ENCODE data around the gene PAK1.

The PAK1 gene

DNA sequence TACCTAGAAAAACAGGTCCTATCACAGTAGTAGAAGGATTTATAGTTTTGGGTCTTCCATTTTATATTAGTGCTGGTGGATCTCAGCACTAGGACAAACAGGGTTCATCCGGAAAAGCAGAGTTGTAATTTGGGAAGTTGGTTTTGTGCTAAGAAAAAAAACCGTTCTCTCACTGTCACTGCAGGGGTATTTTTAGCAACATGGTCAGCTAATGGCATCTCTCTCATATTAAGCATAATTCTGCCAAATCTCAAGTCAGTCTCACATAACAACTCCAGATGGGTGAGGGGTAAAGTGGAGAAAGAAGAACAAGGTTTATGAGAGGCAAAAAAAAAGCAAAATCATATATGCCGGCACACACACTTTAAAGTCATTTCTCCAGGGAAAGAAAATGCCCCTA is 120.8 kb downstream of the PAK1 start:
- DNase-seq: no peak

- no peak for DNase-seq
Observed at GRCh38 chr11:77351281-77351886, 122.5 kb downstream of the PAK1 start.

GRCh38 chr11:77347948-77348347 is 125.9 kb downstream of the PAK1 start:
- DNase-seq: no peak

DNA sequence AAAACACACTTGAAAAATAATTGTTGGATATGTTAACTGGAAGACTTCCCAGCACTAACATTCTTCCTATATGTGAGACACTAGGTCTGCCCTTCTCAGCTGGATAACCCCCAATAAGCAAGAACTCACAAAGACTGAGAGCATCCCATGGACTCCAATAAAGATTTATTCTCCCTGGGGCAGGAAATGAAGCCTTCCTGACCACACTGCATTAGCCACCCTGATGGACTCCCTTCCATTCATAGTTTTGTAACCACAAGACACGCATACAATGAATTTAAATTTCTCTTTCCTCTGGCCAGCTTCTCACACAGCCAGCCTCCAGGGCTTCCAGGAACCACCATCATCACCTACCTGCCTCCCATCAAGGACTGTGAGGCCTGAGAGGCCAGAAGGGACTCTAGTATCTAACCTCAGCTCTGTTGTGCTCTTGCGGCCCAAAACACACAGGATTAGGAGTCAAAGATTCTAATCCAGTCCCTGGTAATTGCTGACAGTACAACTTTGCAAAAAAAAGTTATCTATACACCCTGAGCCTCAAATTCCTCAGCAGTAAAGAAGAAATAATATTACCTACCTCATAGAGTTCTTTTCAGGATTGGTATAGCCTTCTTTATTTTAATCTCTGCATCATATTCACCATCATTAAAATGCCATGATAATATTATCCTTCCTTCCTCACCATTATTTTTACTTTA is 126.8 kb downstream of the PAK1 start:
- no peak for DNase-seq

DNA sequence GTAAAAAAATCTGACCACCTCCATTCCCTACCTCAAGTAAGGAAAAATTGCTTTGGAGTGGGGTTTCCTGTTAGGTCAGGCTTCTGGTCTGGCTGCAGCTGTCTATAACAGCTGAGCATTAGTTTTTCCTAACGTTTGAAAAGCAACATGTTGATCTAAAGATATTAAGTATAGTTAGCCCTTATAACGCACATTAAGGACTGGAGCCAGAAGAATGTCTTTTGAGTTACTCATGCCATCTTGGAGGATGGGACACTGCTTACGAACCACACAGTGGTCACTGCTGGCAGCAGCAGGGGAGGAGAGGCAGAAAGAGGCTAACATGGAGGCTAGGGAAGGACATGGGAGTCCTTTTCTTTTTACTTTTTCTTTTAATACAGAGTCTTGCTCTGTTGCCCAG is 128.3 kb downstream of the PAK1 start:
- no peak for DNase-seq

- no peak for DNase-seq
Observed at GRCh38 chr11:77340501-77340900, 133.4 kb downstream of the PAK1 start.

DNA sequence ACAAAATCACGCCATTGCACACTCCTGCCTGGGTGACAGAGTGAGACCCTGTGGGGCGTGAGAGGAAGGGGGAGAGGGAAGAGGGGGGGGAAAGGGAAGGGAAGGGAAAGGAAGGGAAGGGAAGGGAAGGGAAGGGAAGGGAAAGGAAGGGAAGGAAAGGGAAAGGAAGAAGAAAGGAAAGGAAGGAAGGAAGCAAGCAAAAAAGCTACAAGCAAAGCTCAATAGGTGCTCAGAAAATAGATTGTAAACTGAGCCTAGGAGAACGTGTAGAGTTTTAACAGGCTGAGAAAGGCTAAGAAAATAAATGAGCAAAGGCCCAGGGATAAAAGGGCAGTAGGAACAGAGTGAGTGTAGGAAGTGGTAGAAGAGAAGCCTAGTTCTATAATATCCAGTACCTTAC is 141.6 kb downstream of the PAK1 start:
- DNase-seq: no peak

DNA sequence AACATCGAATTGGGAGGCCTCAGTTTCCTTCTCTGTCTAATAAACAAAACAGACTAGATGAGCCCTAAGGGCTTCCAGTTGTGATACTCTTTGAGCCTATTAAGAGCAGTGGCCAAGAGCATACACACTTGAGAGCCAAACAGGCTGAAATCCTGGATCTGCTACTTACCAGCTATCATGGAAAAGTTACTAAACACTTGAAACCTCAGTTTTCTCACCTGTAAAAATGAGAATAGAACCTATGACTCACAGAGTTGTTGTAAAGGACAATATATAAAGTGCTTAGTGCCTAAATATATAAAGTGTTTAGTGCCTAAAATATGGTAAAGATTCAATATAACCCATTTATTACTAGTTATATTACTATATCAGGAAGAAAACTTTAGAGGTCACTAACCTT is 148.7 kb downstream of the PAK1 start:
- DNase-seq: no peak

- no peak for DNase-seq
Observed at GRCh38 chr11:77324508-77324907, 149.4 kb downstream of the PAK1 start.

DNA sequence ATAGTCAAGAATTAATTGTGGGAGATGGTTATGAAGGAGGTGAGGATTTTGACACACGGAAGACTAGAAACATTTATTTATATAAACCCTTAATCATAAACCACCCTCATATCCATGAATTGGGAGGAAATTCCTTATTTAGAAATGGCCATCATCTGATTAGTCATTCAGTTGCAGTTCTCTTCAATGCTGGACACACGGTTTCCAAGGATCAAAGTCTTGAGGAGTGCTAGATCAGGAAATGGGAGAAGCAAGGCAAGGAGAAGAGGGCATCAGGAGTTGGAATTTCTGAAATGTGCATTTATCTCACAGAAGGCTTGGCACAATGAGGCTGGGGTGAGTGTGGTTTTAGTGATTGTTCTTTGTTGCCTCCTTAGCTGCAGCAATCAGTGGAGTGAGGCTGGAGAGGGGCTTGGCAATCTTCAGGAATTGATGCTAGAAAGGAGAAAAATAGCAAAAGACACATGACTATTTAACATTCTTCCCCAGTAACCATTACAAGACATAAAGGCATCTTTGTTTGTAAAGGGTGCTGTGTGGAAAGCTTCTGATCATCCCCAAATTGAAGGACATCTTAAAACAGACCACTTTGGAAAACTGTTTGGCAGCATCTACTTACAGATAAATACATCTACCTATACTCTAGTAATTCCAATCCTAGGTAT is 150.8 kb downstream of the PAK1 start:
- DNase-seq: no peak

- no peak for DNase-seq
Observed at GRCh38 chr11:77322506-77322905, 151.4 kb downstream of the PAK1 start.

DNA sequence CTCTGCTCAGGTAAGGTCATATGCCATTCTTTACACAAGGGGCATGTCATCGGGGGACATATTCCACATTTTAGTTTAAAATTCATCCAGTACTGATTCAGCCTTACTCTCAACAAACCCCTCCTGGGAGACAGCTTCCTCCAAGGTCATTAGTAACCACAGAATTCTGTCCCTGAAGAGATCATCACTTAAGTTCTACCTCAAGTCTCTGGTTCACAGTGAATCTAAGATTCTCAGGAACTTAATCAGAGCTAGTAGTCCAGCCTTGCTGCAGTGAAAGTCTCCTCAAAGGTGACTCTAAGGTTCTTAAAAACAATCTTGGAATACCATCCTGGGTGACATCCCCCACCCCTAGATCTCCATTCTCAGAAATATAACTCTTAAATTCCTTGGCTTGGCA is 153.5 kb downstream of the PAK1 start:
- no peak for DNase-seq

DNA sequence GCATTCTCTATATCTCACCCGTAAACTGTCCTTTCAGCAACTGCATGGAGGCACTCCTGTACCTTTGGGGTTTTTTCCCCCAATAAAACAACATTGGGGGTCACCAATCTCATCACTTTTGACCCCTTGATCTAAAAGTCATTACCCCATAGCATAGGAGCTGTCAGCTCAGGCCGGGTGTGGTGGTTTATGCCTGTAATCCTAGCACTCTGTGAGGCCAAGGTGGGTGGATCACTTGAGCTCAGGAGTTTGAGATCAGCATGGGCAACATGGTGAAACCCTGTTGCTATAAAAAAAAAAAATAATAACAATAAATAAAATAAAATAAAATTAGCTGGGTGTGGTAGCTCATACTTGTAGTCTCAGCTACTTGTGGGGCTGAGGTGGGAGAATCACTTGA is 155.3 kb downstream of the PAK1 start:
- no peak for DNase-seq

DNA sequence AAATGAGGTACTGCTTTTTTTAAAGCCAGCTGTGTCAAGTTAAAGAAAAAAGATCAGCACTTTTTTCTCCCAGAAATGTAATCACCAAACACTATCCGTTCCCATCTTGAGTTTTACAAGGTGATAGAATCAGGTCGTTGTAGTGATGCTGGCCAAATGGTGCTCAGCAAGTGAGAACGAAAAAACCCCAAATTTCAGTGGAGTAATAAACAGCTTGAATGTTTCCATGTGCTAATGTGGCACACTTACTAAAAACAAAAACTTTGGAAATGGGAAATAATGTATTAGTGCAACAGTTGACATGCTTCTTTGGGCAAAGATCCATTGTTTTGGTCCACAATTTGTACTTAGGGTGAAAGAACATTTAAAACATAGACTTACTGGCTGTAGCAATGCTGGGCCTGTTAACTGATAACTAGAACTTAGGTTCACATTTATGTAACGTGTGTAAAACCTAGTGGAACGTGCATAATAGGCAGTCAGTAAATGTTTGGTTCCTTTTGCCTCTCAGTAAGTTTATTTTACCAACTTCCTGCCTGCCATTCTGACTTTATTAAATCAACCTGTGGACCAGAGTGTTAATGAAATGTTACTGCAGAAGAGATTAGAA is 157.1 kb downstream of the PAK1 start:
- DNase-seq: no peak

- no peak for DNase-seq
Observed at GRCh38 chr11:77312107-77312506, 161.8 kb downstream of the PAK1 start.

DNA sequence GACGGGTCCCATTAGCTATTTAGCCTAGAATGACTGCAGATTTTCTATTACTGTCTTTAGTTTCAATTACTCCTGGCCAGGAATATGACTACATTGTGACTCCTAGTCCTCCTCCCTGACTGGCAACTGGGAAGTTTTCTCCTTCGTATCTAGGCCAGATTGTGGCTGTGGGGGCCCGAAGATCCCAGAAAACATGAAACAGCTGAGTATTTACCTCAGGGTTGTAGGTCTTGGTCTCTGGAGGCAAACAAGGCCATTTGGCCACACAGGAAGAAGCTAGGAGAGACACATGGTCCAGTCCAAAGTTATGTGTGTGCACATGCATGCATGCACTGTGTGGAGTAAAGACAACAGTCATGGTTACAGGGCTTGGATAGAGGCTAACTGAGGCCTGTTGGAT is 162.2 kb downstream of the PAK1 start:
- no peak for DNase-seq

GRCh38 chr11:77310721-77311120 is 163.2 kb downstream of the PAK1 start:
- DNase-seq: no peak

- DNase-seq: no peak
Observed at GRCh38 chr11:77309401-77310085, 164.4 kb downstream of the PAK1 start.

GRCh38 chr11:77308838-77309237 is 165.1 kb downstream of the PAK1 start:
- no peak for DNase-seq

DNA sequence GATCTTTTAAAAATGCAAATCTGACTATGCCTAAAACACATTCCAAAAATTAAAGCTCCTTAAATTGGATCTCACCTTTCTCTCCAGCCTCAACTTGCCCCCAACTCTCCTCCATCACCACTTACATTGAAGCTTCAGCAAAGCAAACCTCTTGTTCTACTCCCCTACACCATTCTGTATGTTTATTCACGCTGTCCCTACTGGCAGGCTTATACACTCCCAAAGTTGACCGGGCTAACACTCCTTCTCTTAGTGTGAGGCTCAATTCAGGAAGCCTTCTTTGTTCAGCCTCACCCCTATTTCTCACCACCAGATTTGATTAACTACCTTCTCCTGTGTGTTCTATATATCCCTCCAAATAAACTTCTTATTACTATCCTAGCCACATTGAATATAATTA is 170.6 kb downstream of the PAK1 start:
- no peak for DNase-seq

DNA sequence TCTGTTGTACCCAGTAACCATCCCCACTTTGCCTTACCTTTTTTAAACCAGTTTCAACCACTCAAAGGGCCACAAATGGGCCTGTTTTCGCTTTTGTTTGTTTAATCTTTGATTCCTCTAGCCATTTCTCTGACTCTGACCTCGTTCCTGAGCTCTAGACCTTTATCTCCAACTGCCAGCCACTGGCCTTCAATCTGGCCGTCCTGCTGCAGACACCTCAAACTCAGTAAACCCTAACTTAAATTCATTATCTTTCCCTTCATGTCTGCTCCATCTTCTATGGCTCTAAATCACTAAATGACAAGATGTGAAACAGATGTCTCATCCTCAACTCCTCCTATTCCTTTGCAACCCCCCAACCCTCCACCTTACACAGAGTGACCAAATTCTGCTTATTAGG is 171.1 kb downstream of the PAK1 start:
- no peak for DNase-seq

DNA sequence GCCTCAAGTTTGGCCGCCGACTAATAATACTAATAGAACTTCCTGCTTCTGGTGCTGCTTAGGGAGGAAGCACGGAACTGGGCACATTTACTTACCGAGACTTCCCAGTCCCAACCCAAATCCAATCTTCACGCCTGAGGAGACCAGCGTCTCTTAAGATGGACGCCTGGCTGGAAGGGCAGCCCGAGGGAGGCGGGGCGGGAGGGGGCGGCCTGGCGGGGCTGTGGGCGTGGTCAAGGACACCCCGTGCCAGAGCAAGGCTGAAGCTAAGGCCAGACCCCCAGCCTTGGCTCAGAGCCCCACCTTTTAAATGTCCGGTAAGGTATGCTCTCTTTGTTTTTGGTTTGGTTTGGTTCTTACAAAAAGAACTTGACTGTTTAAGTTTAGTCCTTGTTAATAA is 172.4 kb downstream of the PAK1 start, which contains the start of gene GDPD4:
Gene GDPD4, minus strand, starts transcription at position 177 of the 400 bp plus-strand sequence. CDS start 16,549 bp downstream, outside the sequence.
- no peak for DNase-seq

DNA sequence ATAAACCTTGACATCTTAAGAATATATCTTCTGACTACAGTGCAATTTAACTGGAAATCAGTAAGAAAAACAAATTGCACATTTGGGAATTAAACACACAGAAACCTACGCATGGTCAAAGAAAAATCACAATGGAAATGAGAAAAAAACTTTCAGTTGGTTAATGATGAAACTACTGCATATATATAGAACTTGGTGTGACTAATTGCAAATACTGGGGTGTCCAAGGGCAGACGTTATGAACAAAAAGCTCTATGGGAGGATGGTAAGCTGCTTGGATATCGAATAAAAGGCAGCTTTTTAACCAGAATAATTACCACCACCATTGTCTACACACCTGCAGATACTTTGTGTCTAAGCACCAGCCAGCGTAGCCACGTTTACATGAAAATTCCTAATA is 173.2 kb downstream of the PAK1 start:
- DNase-seq: no peak
